H9 (cell line): Measurements from ENCODE around the gene MMS19. TPM values are rescaled to one million over a fixed set of nuclear protein-coding genes. Genes with fewer than 3 reads are reported as not detected.

Experiments used
- DNase-seq: peaks from one replicate; pipeline ENCODE4 v3.0.0-alpha.2; 2017
- H2AFZ ChIP-seq: one replicate; pipeline ENCODE4 v1.6.1; 2013; ENCODE audit warnings: mild to moderate bottlenecking, low read length, control low read depth, moderate library complexity
- H2AK5ac ChIP-seq: 2 replicates; pipeline ENCODE4 v1.6.1; 2013; ENCODE audit warnings: low read length, control low read depth, mixed read lengths; ENCODE audit not compliant: insufficient read length
- H2BK120ac ChIP-seq: one replicate; pipeline ENCODE4 v1.6.1; 2013; ENCODE audit warnings: low read depth, mild to moderate bottlenecking, low read length, control low read depth, inconsistent platforms; ENCODE audit not compliant: poor library complexity, severe bottlenecking
- H2BK12ac ChIP-seq: 2 replicates; pipeline ENCODE4 v1.6.1; 2013; ENCODE audit warnings: low read length, control low read depth, mixed read lengths, low read depth; ENCODE audit not compliant: insufficient read length
- H2BK15ac ChIP-seq: 2 replicates; pipeline ENCODE4 v1.6.1; 2013; ENCODE audit warnings: low read depth, low read length, control low read depth
- H2BK20ac ChIP-seq: one replicate; pipeline ENCODE4 v1.6.1; 2013; ENCODE audit warnings: low read depth, mild to moderate bottlenecking, low read length, control low read depth, inconsistent platforms; ENCODE audit not compliant: poor library complexity, severe bottlenecking
- H2BK5ac ChIP-seq: 2 replicates; pipeline ENCODE4 v1.6.1; 2013; ENCODE audit warnings: low read length, control low read depth, mixed read lengths; ENCODE audit not compliant: insufficient read length
- H3K14ac ChIP-seq: 2 replicates; pipeline ENCODE4 v1.6.1; 2013; ENCODE audit warnings: low read length, control low read depth; ENCODE audit not compliant: insufficient read depth
- H3K18ac ChIP-seq: 2 replicates; pipeline ENCODE4 v1.6.1; 2013; ENCODE audit warnings: low read depth, mild to moderate bottlenecking, mixed read lengths, low read length, control low read depth; ENCODE audit not compliant: insufficient read length
- H3K23ac ChIP-seq: 2 replicates; pipeline ENCODE4 v1.6.1; 2013; ENCODE audit warnings: low read length, control low read depth, mixed read lengths, low read depth; ENCODE audit not compliant: insufficient read length
- H3K23me2 ChIP-seq: 2 replicates; pipeline ENCODE4 v1.6.1; 2013; ENCODE audit warnings: low read depth, mild to moderate bottlenecking, mixed read lengths, low read length, control low read depth; ENCODE audit not compliant: insufficient read length, poor library complexity, severe bottlenecking
- H3K27ac ChIP-seq: 2 replicates; pipeline ENCODE4 v1.5.1; 2013; ENCODE audit warnings: low read length, control low read depth, mixed read lengths, low read depth; ENCODE audit not compliant: insufficient read length
- H3K27me3 ChIP-seq: 2 replicates; pipeline ENCODE4 v1.6.1; 2013; ENCODE audit warnings: low read length, control low read depth, inconsistent platforms; ENCODE audit not compliant: insufficient read depth
- H3K4ac ChIP-seq: 2 replicates; pipeline ENCODE4 v1.6.1; 2013; ENCODE audit warnings: low read depth, mild to moderate bottlenecking, control low read depth, inconsistent platforms, low read length, moderate library complexity
- H3K4me1 ChIP-seq: 2 replicates; pipeline ENCODE4 v1.6.1; 2013; ENCODE audit warnings: low read length, control low read depth, inconsistent platforms; ENCODE audit not compliant: insufficient read depth
- H3K4me2 ChIP-seq: 2 replicates; pipeline ENCODE4 v1.6.1; 2013; ENCODE audit warnings: low read length, control low read depth, mixed read lengths; ENCODE audit not compliant: insufficient read length, insufficient read depth
- H3K56ac ChIP-seq: 2 replicates; pipeline ENCODE4 v1.6.1; 2013; ENCODE audit warnings: low read depth, mild to moderate bottlenecking, mixed read lengths, low read length, control low read depth; ENCODE audit not compliant: insufficient read length
- H3K79me1 ChIP-seq: 2 replicates; pipeline ENCODE4 v1.6.1; 2013; ENCODE audit warnings: low read depth, mild to moderate bottlenecking, moderate library complexity, low read length, control low read depth, inconsistent platforms; ENCODE audit not compliant: insufficient read depth, poor library complexity, severe bottlenecking
- H3K79me2 ChIP-seq: 2 replicates; pipeline ENCODE4 v1.6.1; 2013; ENCODE audit warnings: low read length, control low read depth, inconsistent platforms; ENCODE audit not compliant: insufficient read depth
- H3K9ac ChIP-seq: 2 replicates; pipeline ENCODE4 v1.6.1; 2013; ENCODE audit warnings: low read length, control low read depth, mixed read lengths; ENCODE audit not compliant: insufficient read length; ENCODE audit errors: extremely low read depth
- H3K9me3 ChIP-seq: one replicate; pipeline ENCODE4 v1.6.1; 2013; ENCODE audit warnings: low read depth, low read length, inconsistent platforms; ENCODE audit not compliant: control insufficient read depth
- H3T11ph ChIP-seq: one replicate; pipeline ENCODE4 v1.6.1; 2013; ENCODE audit warnings: mild to moderate bottlenecking, low read length, control low read depth, inconsistent platforms
- H4K20me1 ChIP-seq: one replicate; pipeline ENCODE4 v1.6.1; 2013; ENCODE audit not compliant: control insufficient read depth, insufficient read length, insufficient read depth
- H4K5ac ChIP-seq: 2 replicates; pipeline ENCODE4 v1.6.1; 2013; ENCODE audit warnings: low read depth, mild to moderate bottlenecking, mixed read lengths, low read length, control low read depth; ENCODE audit not compliant: insufficient read length
- H4K8ac ChIP-seq: replicated peaks from 2 replicates; pipeline ENCODE4 v1.6.1; 2013; ENCODE audit warnings: low read length, control low read depth, mixed read lengths, low read depth; ENCODE audit not compliant: insufficient read length
- H4K91ac ChIP-seq: 2 replicates; pipeline ENCODE4 v1.6.1; 2013; ENCODE audit warnings: low read depth, mild to moderate bottlenecking, moderate library complexity, mixed read lengths, low read length, control low read depth; ENCODE audit not compliant: insufficient read length
- H3K27ac Mint-ChIP-seq, 3 experiments: 2 replicates in 2 of 3; 3 replicates in 1 of 3; pipeline ENCODE4 v1.8.0; 2020 to 2021; ENCODE audit warnings: mixed read lengths in 3 of 3, mild to moderate bottlenecking in 1 of 3, moderate library complexity in 1 of 3
- H3K27me3 Mint-ChIP-seq: 2 replicates; pipeline ENCODE4 v1.8.0; 2021; ENCODE audit warnings: low read depth, mild to moderate bottlenecking, moderate library complexity, mixed read lengths
- H3K36me3 Mint-ChIP-seq, 3 experiments: 2 replicates in 2 of 3; 3 replicates in 1 of 3; pipeline ENCODE4 v1.8.0; 2020 to 2021; ENCODE audit warnings: low read depth in 3 of 3, mixed read lengths in 3 of 3; ENCODE audit not compliant: insufficient read depth in 1 of 3
- H3K4me1 Mint-ChIP-seq, 2 experiments: 2 replicates each; pipeline ENCODE4 v1.8.0; 2020; ENCODE audit warnings: mixed read lengths in 2 of 2
- H3K4me3 Mint-ChIP-seq, 2 experiments: 2 replicates in 1 of 2; 3 replicates in 1 of 2; pipeline ENCODE4 v1.8.0; 2020 to 2021; ENCODE audit warnings: mild to moderate bottlenecking in 2 of 2, mixed read lengths in 2 of 2, moderate library complexity in 1 of 2
- H3K9me3 Mint-ChIP-seq, 2 experiments: 2 replicates in 1 of 2; 3 replicates in 1 of 2; pipeline ENCODE4 v1.8.0; 2020; ENCODE audit warnings: mild to moderate bottlenecking in 2 of 2, mixed read lengths in 2 of 2, moderate library complexity in 1 of 2
- CTCF ChIP-seq: fragments of 200-600 bp; sonication (generic); conservative IDR thresholded peaks from 3 replicates; pipeline ENCODE4 v1.8.0; 2021; ENCODE audit warnings: antibody characterized with exemption, mild to moderate bottlenecking
- WGBS: extraction: QIAGEN DNeasy Blood & Tissue Kit; methylation state at CpG from one replicate; pipeline ENCODE4 v1.1.7; 2013; ENCODE audit warnings: missing lambda C conversion rate, low lambda C conversion rate, mixed read lengths; ENCODE audit not compliant: insufficient read length; ENCODE audit errors: extremely low coverage; 5-methylcytosine and 5-hydroxymethylcytosine counted together
- total RNA-seq: library from RNA; stranded (reverse); gene quantifications from 2 replicates; pipeline ENCODE4 v1.2.1, GENCODE V29; 2021

The MMS19 gene
- total RNA-seq, 1 experiment from 2014 or later = 102 TPM

GRCh38 chr10:97525683-97526110 is 27.5 kb upstream of the MMS19 start:
- no CpG with 5 or more reads among the region's 1 CpG for WGBS

More at GRCh38 chr10:97525683-97526110, 27.5 kb upstream of the MMS19 start:
- H2BK5ac ChIP-seq = no peak overlapping the region
- H4K20me1 ChIP-seq = no peaks in the 10 kb centered on the region
- Mint-ChIP-seq H3K4me1 (peaks cover 12 to 13% of the 10 kb centered on the region in 2 experiments), H3K27ac (no peak overlapping the region), H3K9me3 (peaks cover 17 to 18% of the 10 kb centered on the region in 2 experiments), H3K27me3 (no peaks in the 10 kb centered on the region; the same call in 1 of the 2 replicates), H3K36me3 (peaks cover 4 to 9% (median 7%) of the 10 kb centered on the region in 3 experiments), H3K4me3 (no peak overlapping the region)
- H3K4me2 ChIP-seq = no peak overlapping the region
- H3K79me1 ChIP-seq = no peaks in the 10 kb centered on the region
- peaks cover 2% of the 10 kb centered on the region; the same call in 1 of the 2 replicates for H3K4me1 ChIP-seq
- H2BK12ac ChIP-seq = no peak overlapping the region
- no peak overlapping the region for H3K23ac ChIP-seq
- no peak for TF ChIP-seq CTCF
- H2BK120ac ChIP-seq = no peak overlapping the region
- H3K27me3 ChIP-seq = no peaks in the 10 kb centered on the region
- no peak overlapping the region for H3K18ac ChIP-seq
- DNase-seq = no peak
- H3K79me2 ChIP-seq = no peaks in the 10 kb centered on the region
- no peak overlapping the region for H2BK15ac ChIP-seq
- H4K91ac ChIP-seq = no peak overlapping the region
- H3K27ac ChIP-seq = no peak overlapping the region
- H3T11ph ChIP-seq = no peak overlapping the region
- H3K56ac ChIP-seq = no peak overlapping the region
- H3K23me2 ChIP-seq = no peaks in the 10 kb centered on the region
- H3K9me3 ChIP-seq = no peaks in the 10 kb centered on the region
- H3K9ac ChIP-seq = no peak overlapping the region
- H4K5ac ChIP-seq = no peak overlapping the region
- no peak overlapping the region for H2BK20ac ChIP-seq
- no peak overlapping the region for H2AFZ ChIP-seq
- no peak overlapping the region for H3K4ac ChIP-seq
- H3K14ac ChIP-seq = no peak overlapping the region
- H4K8ac ChIP-seq = no peak overlapping the region
- no peak overlapping the region for H2AK5ac ChIP-seq
